Fibroblast of mammary gland (primary cell): ENCODE data around the gene DOCK10.

Experiments used
- DNase-seq: peaks from one replicate; pipeline ENCODE4 v3.0.0-alpha.2; 2010; ENCODE audit warnings: low read depth
- H3K4me3 ChIP-seq: 2 replicates; pipeline ENCODE4 v1.5.1; 2011; ENCODE audit warnings: low read depth, mild to moderate bottlenecking, low read length, moderate library complexity; ENCODE audit not compliant: control insufficient read depth
- TF ChIP-seq, protein P1 (sequence below): conservative IDR thresholded peaks from 2 replicates; pipeline ENCODE4 v1.5.1; 2011; ENCODE audit warnings: low read depth, low read length, inconsistent platforms; ENCODE audit not compliant: control insufficient read depth, insufficient read depth

DOCK10 gene

DNA sequence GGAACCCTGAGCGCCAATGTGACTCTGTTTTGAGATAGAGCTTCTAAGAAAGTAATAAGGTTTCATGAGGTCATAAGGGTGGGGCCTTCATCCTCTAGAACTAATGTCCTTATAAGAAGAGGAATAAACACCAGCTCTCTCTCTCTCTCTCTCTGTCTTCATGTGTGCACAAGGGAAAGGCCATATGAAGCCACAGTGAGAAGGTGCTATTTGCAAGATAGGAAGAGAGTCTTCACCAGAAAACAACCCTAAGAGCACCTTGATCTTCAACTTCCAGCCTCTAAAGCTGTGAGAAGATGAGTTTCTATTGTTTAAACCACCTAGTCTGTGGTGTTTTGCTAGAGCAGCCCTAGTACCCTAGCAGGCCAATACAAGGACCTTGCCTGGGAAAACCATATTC, 55.8 kb downstream of the DOCK10 start:
- TF ChIP-seq, protein P1, sequence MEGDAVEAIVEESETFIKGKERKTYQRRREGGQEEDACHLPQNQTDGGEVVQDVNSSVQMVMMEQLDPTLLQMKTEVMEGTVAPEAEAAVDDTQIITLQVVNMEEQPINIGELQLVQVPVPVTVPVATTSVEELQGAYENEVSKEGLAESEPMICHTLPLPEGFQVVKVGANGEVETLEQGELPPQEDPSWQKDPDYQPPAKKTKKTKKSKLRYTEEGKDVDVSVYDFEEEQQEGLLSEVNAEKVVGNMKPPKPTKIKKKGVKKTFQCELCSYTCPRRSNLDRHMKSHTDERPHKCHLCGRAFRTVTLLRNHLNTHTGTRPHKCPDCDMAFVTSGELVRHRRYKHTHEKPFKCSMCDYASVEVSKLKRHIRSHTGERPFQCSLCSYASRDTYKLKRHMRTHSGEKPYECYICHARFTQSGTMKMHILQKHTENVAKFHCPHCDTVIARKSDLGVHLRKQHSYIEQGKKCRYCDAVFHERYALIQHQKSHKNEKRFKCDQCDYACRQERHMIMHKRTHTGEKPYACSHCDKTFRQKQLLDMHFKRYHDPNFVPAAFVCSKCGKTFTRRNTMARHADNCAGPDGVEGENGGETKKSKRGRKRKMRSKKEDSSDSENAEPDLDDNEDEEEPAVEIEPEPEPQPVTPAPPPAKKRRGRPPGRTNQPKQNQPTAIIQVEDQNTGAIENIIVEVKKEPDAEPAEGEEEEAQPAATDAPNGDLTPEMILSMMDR: no peak
- no peak overlapping the region for H3K4me3 ChIP-seq
- no peak for DNase-seq

DNA sequence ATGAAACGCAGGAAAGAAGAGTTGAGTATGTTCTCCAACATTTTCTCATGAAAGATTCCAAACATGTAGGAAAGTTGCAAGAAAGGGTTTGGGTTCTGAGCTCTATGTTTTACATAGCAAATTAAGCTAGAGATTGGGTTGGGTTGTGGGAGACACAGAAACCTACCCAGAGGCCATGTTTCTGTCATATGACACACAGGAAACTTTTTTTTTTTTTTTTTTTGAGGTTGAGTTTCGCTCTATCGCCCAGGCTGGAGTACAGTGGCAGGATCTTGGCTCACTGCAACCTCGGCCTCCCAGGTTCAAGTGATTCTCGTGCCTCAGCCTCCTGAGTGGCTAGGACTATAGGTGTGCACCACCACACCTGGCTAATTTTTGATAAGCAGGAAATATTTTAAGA, 57.6 kb downstream of the DOCK10 start:
- DNase-seq: no peak
- TF ChIP-seq, protein P1: no peak
- H3K4me3 ChIP-seq: no peak overlapping the region

DNA sequence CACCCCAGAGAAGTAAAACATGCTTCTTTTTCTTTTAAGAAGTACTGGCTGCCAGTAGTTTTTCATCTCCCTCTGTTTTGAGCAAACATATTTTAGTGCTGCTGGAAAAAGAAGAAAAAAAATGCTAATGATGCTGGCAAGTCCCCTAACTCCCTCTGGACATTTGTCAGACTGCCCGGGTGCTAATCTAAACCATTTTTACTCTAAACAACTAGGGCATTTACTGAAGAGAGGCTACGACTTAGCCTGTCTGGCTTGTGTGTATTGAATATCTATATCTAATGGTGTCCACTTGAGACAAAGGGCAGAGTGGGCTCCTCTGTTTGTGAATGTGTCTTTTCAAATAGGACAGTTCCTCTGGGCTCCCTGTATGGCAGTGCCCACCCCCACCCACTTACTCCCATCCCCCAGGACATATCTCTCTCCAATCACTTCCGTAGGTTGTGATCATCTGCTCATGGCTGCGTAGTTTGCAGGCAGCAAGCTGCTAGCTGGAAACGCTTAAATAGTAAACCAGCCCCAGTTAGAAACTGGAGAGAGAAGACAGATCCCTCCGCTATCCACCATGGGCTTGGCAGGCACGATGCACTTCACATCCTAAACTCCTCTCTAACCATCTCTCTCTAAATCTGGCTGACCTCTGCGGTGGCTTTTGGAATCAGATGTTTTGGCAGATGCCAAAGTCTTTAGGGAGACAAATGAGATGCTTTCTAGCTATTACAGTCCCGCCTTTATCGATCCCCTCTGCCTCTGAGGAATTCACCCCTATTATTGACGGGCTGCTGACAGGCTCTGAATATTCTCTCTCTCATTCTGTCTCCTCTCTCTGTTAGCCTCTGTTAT, 58.3 kb downstream of the DOCK10 start:
- H3K4me3 ChIP-seq: peak overlapping the region; percentile 28
- peak; percentile 68 for DNase-seq
- TF ChIP-seq, protein P1: no peak

DNA sequence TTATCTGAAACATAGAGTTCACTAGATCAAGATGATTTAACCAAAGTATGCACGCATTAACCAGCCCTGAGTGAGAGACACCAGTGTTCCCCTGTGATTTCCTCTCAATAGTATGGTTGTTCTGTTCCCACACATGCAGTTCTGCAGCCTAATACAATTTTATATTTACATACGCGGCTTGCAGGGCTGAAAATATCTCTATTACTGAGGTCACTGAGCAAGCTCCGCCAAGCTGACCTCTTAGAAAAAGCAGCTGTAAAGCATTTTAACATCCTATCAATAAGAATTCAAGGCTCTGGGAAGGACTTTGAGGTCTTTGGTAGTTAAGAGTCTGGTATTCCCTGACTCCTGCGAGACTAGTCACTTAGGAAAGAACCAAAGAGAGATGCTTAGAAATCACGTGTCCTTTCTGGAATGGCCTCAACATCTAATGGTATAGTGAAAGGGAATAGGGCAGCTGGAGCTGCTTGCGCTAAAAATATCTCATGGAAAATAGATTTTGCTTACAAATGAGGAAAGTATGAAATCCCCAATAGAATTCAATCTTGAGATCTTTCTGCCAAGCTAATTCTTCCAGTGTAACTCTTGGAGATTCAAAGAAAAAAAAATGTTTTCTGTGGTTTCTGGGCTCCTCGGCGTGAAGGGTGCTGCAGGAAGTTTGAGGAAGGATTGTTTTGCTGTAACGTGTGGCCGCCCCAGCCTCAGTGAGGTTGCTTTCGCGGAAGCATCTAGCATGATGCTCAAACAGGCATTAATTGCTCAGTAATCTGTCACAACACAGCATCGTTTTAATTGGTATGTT, 59.2 kb downstream of the DOCK10 start:
- DNase-seq: peak; percentile 91
- peak overlapping the region; percentile 28 for H3K4me3 ChIP-seq
- TF ChIP-seq, protein P1: no peak

DNA sequence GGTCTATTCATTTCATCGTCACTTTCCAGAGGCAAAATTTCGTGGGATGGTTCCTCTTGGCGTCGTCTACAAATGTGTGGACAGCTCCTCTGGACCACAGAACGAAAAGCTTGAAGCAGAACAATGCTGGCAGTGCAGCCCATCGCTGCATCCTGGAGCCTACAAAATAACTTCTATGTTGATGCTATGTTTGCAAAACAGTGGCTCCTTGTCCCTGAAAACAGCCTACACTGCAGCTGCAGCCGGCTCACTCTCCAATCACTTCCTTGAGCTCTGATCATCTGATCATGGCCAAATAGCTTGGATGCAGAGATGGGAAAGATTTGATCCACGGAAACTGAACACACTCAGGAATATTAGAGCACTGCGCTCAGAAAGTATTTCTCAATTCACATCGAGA, 60.0 kb downstream of the DOCK10 start:
- peak; percentile 49 for DNase-seq
- peak overlapping the region; percentile 31 for H3K4me3 ChIP-seq
- TF ChIP-seq, protein P1: no peak

DNA sequence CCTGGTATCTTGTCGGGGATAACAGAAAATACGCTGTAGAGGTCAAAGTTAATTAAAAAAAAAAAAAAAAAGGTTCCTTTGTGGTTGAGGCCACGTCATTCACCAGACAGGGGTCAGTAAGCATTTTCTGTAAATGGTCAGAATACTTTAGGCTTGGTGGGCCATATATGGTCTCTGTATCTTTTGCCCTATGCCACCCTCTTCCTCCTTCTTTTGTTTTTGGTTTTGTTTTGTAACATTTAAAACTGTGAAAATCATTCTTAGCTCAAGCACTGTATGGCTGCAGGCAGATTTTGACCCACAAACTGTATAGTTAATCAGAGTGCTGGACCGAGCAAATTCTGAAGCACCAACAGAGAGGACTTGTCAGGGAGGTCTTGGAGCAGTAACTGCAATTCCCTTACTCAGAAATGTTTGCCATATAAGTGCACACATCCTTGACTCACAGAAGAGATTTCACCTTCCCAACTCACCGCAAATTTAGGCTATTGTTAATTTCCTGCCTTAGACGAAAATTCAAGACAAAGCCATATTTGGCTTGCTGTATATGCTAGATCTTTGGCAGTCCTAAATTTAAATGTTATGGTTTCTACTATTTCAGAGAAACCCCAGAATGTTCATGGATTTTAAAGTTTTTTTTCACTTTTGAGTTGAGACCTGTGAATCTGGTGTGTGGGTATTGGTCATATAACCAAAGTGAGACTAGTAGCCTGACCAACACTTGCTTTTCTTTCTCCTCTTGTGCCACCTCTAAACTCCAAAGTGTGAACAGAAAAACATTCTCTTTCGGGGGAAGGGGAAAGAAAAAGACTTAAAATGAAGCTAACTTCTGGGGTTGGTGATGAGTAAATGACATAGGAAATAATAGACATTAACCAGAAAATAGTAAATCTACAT, 65.4 kb downstream of the DOCK10 start:
- H3K4me3 ChIP-seq: no peak overlapping the region
- no peak for DNase-seq
- TF ChIP-seq, protein P1: no peak
